Suppressor macrophage (primary cell): ENCODE measurements around the gene ZNF263.

Experiments
- DNase-seq, 4 experiments: peaks; one replicate each; pipeline ENCODE4 v3.0.0-alpha.2; 2020 to 2022

ZNF263 gene

GRCh38 chr16:3328104-3328503 is 44.8 kb downstream of the ZNF263 start:
- DNase-seq: no peak

- no peak for DNase-seq
These were observed 45.4 kb downstream of the ZNF263 start for GRCh38 chr16:3328643-3329042.
